Left ventricle myocardium inferior (tissue), 1 donor: ENCODE data around the gene BMPR2. TPM values are rescaled to one million over a fixed set of nuclear protein-coding genes. Genes with fewer than 3 reads are reported as not detected.

Source experiments
- DNase-seq: peaks from one replicate; pipeline ENCODE4 v3.0.0-alpha.2; 2020
- H3K27ac ChIP-seq: fragments of 200-600 bp; replicated peaks from 2 replicates; pipeline ENCODE4 v1.8.0; 2021
- H3K27me3 ChIP-seq: fragments of 200-600 bp; 2 replicates; pipeline ENCODE4 v1.8.0; 2021; ENCODE audit warnings: low read depth
- H3K36me3 ChIP-seq: fragments of 200-600 bp; 2 replicates; pipeline ENCODE4 v1.8.0; 2021
- H3K4me1 ChIP-seq: fragments of 200-600 bp; 2 replicates; pipeline ENCODE4 v1.8.0; 2021
- H3K4me3 ChIP-seq: fragments of 200-600 bp; 2 replicates; pipeline ENCODE4 v1.8.0; 2021; ENCODE audit warnings: mild to moderate bottlenecking, moderate library complexity
- H3K9me3 ChIP-seq: fragments of 200-600 bp; replicated peaks from 2 replicates; pipeline ENCODE4 v1.8.0; 2021
- CTCF ChIP-seq: fragments of 200-600 bp; IDR thresholded peaks from 2 replicates; pipeline ENCODE4 v1.8.0; 2021; ENCODE audit warnings: antibody characterized with exemption, mild to moderate bottlenecking, borderline replicate concordance
- intact Hi-C: fragments of 100-400 bp; cut with micrococcal nuclease; formaldehyde crosslinking; loops from one replicate; pipeline ENCODE4 v1.11.0; 2022
- total RNA-seq: library from RNA; stranded (reverse); fragmentation: NEBNext Ultra II Directional; extraction: Animal tissue kit (Norgen Biotek cat#: 25700); gene quantifications from one replicate; pipeline ENCODE4 v1.2.1, GENCODE V29; 2021
- donor health status: DM: no; HTN: yes; CAD: no; lungs with severe emphysema.

The BMPR2 gene
- total RNA-seq, 1 donor from 2014 or later: 51.7 TPM

- Histone ChIP-seq H3K27ac (no peak overlapping the region), H3K9me3 (no peaks in the 10 kb centered on the region), H3K27me3 (no peaks in the 10 kb centered on the region), H3K36me3 (peaks cover 8% of the 10 kb centered on the region), H3K4me3 (no peak overlapping the region), H3K4me1 (no peaks in the 10 kb centered on the region)
- TF ChIP-seq CTCF: no peak
- DNase-seq: no peak
- intact Hi-C loops: no loop called here
Observed at GRCh38 chr2:202508686-202509085, 132.6 kb downstream of the BMPR2 start.

GRCh38 chr2:202510911-202511310 lies 134.8 kb downstream of the BMPR2 start:
- H3K27ac ChIP-seq: no peak overlapping the region
- intact Hi-C loops: no loop called here
- no peak for DNase-seq
- no peaks in the 10 kb centered on the region for H3K27me3 ChIP-seq
- H3K36me3 ChIP-seq: peaks cover 21% of the 10 kb centered on the region
- no peaks in the 10 kb centered on the region for H3K4me1 ChIP-seq
- no peak overlapping the region for H3K4me3 ChIP-seq
- no peak for TF ChIP-seq CTCF
- no peaks in the 10 kb centered on the region for H3K9me3 ChIP-seq

- Histone ChIP-seq H3K36me3 (peaks cover 34% of the 10 kb centered on the region), H3K9me3 (no peaks in the 10 kb centered on the region), H3K27ac (no peak overlapping the region), H3K4me3 (no peak overlapping the region), H3K4me1 (no peaks in the 10 kb centered on the region), H3K27me3 (no peaks in the 10 kb centered on the region)
- TF ChIP-seq CTCF: no peak
- DNase-seq: no peak
- intact Hi-C loops: no loop called here
Observed at GRCh38 chr2:202512176-202512575, 136.0 kb downstream of the BMPR2 start.

- Histone ChIP-seq H3K4me1 (no peaks in the 10 kb centered on the region), H3K4me3 (no peak overlapping the region), H3K9me3 (no peaks in the 10 kb centered on the region), H3K36me3 (peaks cover 56% of the 10 kb centered on the region), H3K27me3 (no peaks in the 10 kb centered on the region), H3K27ac (no peak overlapping the region)
- DNase-seq: no peak
- no peak for TF ChIP-seq CTCF
- intact Hi-C loops: no loop called here
Observed at GRCh38 chr2:202514732-202515131, 138.6 kb downstream of the BMPR2 start.

- no peaks in the 10 kb centered on the region for H3K27me3 ChIP-seq
- no peaks in the 10 kb centered on the region for H3K4me1 ChIP-seq
- DNase-seq: no peak
- no peak overlapping the region for H3K4me3 ChIP-seq
- intact Hi-C loops: no loop called here
- H3K9me3 ChIP-seq: no peaks in the 10 kb centered on the region
- H3K36me3 ChIP-seq: peaks cover 90% of the 10 kb centered on the region
- no peak for TF ChIP-seq CTCF
- no peak overlapping the region for H3K27ac ChIP-seq
Observed at GRCh38 chr2:202519453-202519852, 143.3 kb downstream of the BMPR2 start.

GRCh38 chr2:202521470-202521869 lies 145.3 kb downstream of the BMPR2 start:
- Histone ChIP-seq H3K4me3 (no peak overlapping the region), H3K27ac (no peak overlapping the region), H3K36me3 (peaks cover 78% of the 10 kb centered on the region), H3K4me1 (no peaks in the 10 kb centered on the region), H3K9me3 (no peaks in the 10 kb centered on the region), H3K27me3 (no peaks in the 10 kb centered on the region)
- no peak for DNase-seq
- intact Hi-C loops: no loop called here
- no peak for TF ChIP-seq CTCF
